K562 (cell line): ENCODE data around the gene HK2. TPM values are rescaled to one million over a fixed set of nuclear protein-coding genes. Genes with fewer than 3 reads are reported as not detected.

Source experiments
- ARID2 ChIP-seq: fragments of 450-650 bp; IDR thresholded peaks from 2 replicates; pipeline ENCODE4 v1.6.1; 2017; ENCODE audit warnings: antibody characterized with exemption, mild to moderate bottlenecking
- CREBBP ChIP-seq: IDR thresholded peaks from one replicate; pipeline ENCODE4 v1.6.1; 2012; ENCODE audit warnings: low read depth, mild to moderate bottlenecking, control low read depth, inconsistent platforms, low read length
- HNRNPK ChIP-seq: fragments of 200-400 bp; formaldehyde crosslinking; IDR thresholded peaks from one replicate; pipeline ENCODE4 v1.6.1; 2018; ENCODE audit warnings: mild to moderate bottlenecking, low read depth, low read length; ENCODE audit not compliant: poor library complexity, severe bottlenecking
- KLF16 ChIP-seq: IDR thresholded peaks from 2 replicates; pipeline ENCODE4 v1.6.1; 2016; ENCODE audit warnings: antibody characterized with exemption
- LCOR ChIP-seq: sonication (generic); formaldehyde crosslinking; IDR thresholded peaks from 2 replicates; pipeline ENCODE4 v1.8.0; 2022; ENCODE audit warnings: mild to moderate bottlenecking, missing genetic modification reagents
- MCM2 ChIP-seq: fragments of 450-650 bp; IDR thresholded peaks from 2 replicates; pipeline ENCODE4 v1.6.1; 2017; ENCODE audit warnings: low read depth, mild to moderate bottlenecking
- MITF ChIP-seq: IDR thresholded peaks from 2 replicates; pipeline ENCODE4 v1.6.1; 2014; ENCODE audit warnings: antibody characterized with exemption
- MXD1 ChIP-seq: fragments of 250-450 bp; sonication (Bioruptor Pico); IDR thresholded peaks from 2 replicates; pipeline ENCODE4 v1.8.0; 2021; ENCODE audit warnings: borderline replicate concordance, mild to moderate bottlenecking, moderate library complexity; ENCODE audit not compliant: poor library complexity, severe bottlenecking
- NFYB ChIP-seq: IDR thresholded peaks from 2 replicates; pipeline ENCODE4 v1.6.1; 2011; ENCODE audit warnings: mild to moderate bottlenecking, moderate library complexity; ENCODE audit not compliant: insufficient read length; ENCODE audit errors: extremely low read depth
- PCBP2 ChIP-seq: fragments of 200-400 bp; formaldehyde crosslinking; IDR thresholded peaks from 2 replicates; pipeline ENCODE4 v1.6.1; 2018; ENCODE audit warnings: low read length, low read depth, mild to moderate bottlenecking, moderate library complexity; ENCODE audit not compliant: poor library complexity, severe bottlenecking
- PPARD ChIP-seq: fragments of 250-450 bp; sonication (Bioruptor Pico); IDR thresholded peaks from 2 replicates; pipeline ENCODE4 v1.8.0; 2022; ENCODE audit warnings: inconsistent platforms, mild to moderate bottlenecking, moderate library complexity
- PYGO2 ChIP-seq: fragments of 450-650 bp; IDR thresholded peaks from 2 replicates; pipeline ENCODE4 v1.6.1; 2016; ENCODE audit warnings: mild to moderate bottlenecking, missing genetic modification characterization, moderate library complexity, missing compliant biosample characterization
- RAD51 ChIP-seq: fragments of 450-650 bp; IDR thresholded peaks from 2 replicates; pipeline ENCODE4 v1.7.1; 2016; ENCODE audit warnings: low read depth, mild to moderate bottlenecking, borderline replicate concordance
- SMAD3 ChIP-seq: fragments of 450-650 bp; formaldehyde crosslinking; conservative IDR thresholded peaks from 2 replicates; pipeline ENCODE4 v1.4.0; 2020; ENCODE audit warnings: mild to moderate bottlenecking
- SREBF2 ChIP-seq: sonication (generic); formaldehyde crosslinking; IDR thresholded peaks from 2 replicates; pipeline ENCODE4 v1.4.0; 2020; ENCODE audit warnings: mild to moderate bottlenecking, missing genetic modification reagents
- TAF15 ChIP-seq: fragments of 200-400 bp; formaldehyde crosslinking; IDR thresholded peaks from 2 replicates; pipeline ENCODE4 v1.6.1; 2017; ENCODE audit warnings: mild to moderate bottlenecking, low read depth, low read length, moderate library complexity
- TCFL5 ChIP-seq: fragments of 250-450 bp; sonication (Bioruptor Pico); conservative IDR thresholded peaks from 2 replicates; pipeline ENCODE4 v1.6.1; 2021; ENCODE audit warnings: mild to moderate bottlenecking, moderate library complexity, matching md5 sums
- TEAD1 ChIP-seq, 2 experiments: fragments of 450-650 bp in 1 of 2; sonication (generic) in 1 of 2; formaldehyde crosslinking; IDR thresholded peaks; 2 replicates each; pipeline versions ENCODE4 v1.4.0 to v1.8.0; 2020 to 2022; ENCODE audit warnings: mild to moderate bottlenecking in 2 of 2, missing genetic modification reagents in 1 of 2
- TRIM24 ChIP-seq, 2 experiments: fragments of 450-650 bp; IDR thresholded peaks; 2 replicates each; pipeline ENCODE4 v1.6.1; 2016
- ZNF639 ChIP-seq, 2 experiments: fragments of 200-800 bp in 1 of 2; sonication (Bioruptor generic) in 1 of 2; sonication (generic) in 1 of 2; formaldehyde crosslinking in 1 of 2; IDR thresholded peaks in 1 of 2; conservative IDR thresholded peaks in 1 of 2; 2 replicates each; pipeline versions ENCODE4 v1.5.0 to v1.6.1; 2016 to 2020; ENCODE audit warnings: missing compliant biosample characterization in 1 of 2, missing genetic modification characterization in 1 of 2, missing genetic modification reagents in 1 of 2
- ZNF79 ChIP-seq: fragments of 250-450 bp; sonication (Bioruptor Pico); IDR thresholded peaks from 2 replicates; pipeline ENCODE4 v1.4.0; 2020; ENCODE audit warnings: low read depth, mild to moderate bottlenecking, moderate library complexity
- ZSCAN29 ChIP-seq: fragments of 450-650 bp; IDR thresholded peaks from 2 replicates; pipeline ENCODE4 v1.6.1; 2017
- polyA plus RNA-seq, 8 experiments: library from polyadenylated mRNA; depleted of rRNA in 4 of 8; stranded (reverse) in 5 of 8; unstranded in 3 of 8; fragments of >200 nt; fragmentation: Nextera tagmentation in 2 of 8; fragmentation: Illumina TruSeq in 1 of 8; extraction: Ambion mirVana in 2 of 8; extraction: Trizol in 1 of 8; gene quantifications; 2 replicates each; pipeline versions ENCODE4 v1.2.1 to v1.2.3, GENCODE V29; 2011 to 2014; ENCODE audit warnings: inconsistent platforms in 1 of 8, missing spikeins in 1 of 8
- total RNA-seq, 7 experiments: library from RNA; depleted of rRNA in 6 of 7; stranded (reverse); fragments of >200 nt in 6 of 7; fragmentation: Illumina TruSeq in 2 of 7; extraction: Trizol in 2 of 7; gene quantifications; 2 replicates each; pipeline versions ENCODE4 v1.2.1 to v1.2.3, GENCODE V29; 2011 to 2021; ENCODE audit warnings: low replicate concordance in 1 of 7
- TF ChIP-seq, protein P1 (sequence below): sonication (generic); formaldehyde crosslinking; IDR thresholded peaks from 2 replicates; pipeline ENCODE4 v1.8.1; 2023; ENCODE audit warnings: mild to moderate bottlenecking, missing genetic modification reagents, moderate library complexity

Gene HK2
- total and polyA plus RNA-seq, 9 of the 15 experiments (the other 6 are each of a cell fraction or from before 2014, with no cell fraction given): 4.7 to 56.0 (median 19.9) TPM

GRCh38 chr2:74862020-74862964, 28.4 kb downstream of the HK2 start (continued):
- TF ChIP-seq ARID2 (no peak), KLF16 (peak; percentile 81), HNRNPK (no peak), TEAD1 (CRISPR knock-in tag; IDR thresholded peaks at IDR 0.05) (0 out of 4 replicates have a peak, but pooled peaks of 1 of the 2 experiments have one; percentile 64), MXD1 (CRISPR knock-in tag) (no peak), TAF15 (no peak), ZNF639 (CRISPR knock-in tag; conservative IDR thresholded peaks at IDR 0.05 in 1 of 2, IDR thresholded peaks at IDR 0.05 in 1 of 2) (no peak), SMAD3 (CRISPR knock-in tag) (peak; percentile 86), PPARD (no peak), ZNF79 (CRISPR knock-in tag) (no peak), PYGO2 (tag) (peak; percentile 45; the same call in 1 of the 2 replicates), MITF (peak; percentile 93), CREBBP (no peak), SREBF2 (CRISPR knock-in tag) (no peak), RAD51 (0 out of 2 replicates have a peak, but pooled peaks have one; percentile 19), NFYB (no peak), ZSCAN29 (no peak), TRIM24 (IDR thresholded peaks at IDR 0.05) (peak in 1 of 2 experiments; percentile 78; a peak in 2 of 4 replicates), MCM2 (no peak), TCFL5 (CRISPR knock-in tag) (no peak), LCOR (CRISPR knock-in tag) (no peak), PCBP2 (no peak)
- TF ChIP-seq, protein P1, sequence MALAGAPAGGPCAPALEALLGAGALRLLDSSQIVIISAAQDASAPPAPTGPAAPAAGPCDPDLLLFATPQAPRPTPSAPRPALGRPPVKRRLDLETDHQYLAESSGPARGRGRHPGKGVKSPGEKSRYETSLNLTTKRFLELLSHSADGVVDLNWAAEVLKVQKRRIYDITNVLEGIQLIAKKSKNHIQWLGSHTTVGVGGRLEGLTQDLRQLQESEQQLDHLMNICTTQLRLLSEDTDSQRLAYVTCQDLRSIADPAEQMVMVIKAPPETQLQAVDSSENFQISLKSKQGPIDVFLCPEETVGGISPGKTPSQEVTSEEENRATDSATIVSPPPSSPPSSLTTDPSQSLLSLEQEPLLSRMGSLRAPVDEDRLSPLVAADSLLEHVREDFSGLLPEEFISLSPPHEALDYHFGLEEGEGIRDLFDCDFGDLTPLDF (CRISPR knock-in tag): peak; percentile 54; the same call in 1 of the 2 replicates
